Activated T-helper 1 cell treated with anti-CD3 and anti-CD28 coated beads, Interleukin-2, amount 50 U/mL, for 16 hours (primary cell): ENCODE measurements around the gene ZBTB20.

ENCODE experiments used
- DNase-seq, 2 donors: peaks; one replicate each; pipeline ENCODE4 v3.0.0-alpha.2; 2020; ENCODE audit warnings: low read depth in 1 of 2, low spot score in 1 of 2

Gene ZBTB20

GRCh38 chr3:114718898-114719210 is 428.2 kb downstream of the ZBTB20 start:
- DNase-seq = no peak

GRCh38 chr3:114718071-114718897 is 428.8 kb downstream of the ZBTB20 start:
- DNase-seq = no peak

- DNase-seq = no peak
These were observed 430.2 kb downstream of the ZBTB20 start for GRCh38 chr3:114716916-114717315.

GRCh38 chr3:114716126-114716525 is 431.0 kb downstream of the ZBTB20 start:
- no peak for DNase-seq

GRCh38 chr3:114714957-114715460 is 432.1 kb downstream of the ZBTB20 start:
- no peak for DNase-seq

- DNase-seq = no peak
These were observed 432.9 kb downstream of the ZBTB20 start for GRCh38 chr3:114714237-114714636.

GRCh38 chr3:114712728-114713492 is 434.2 kb downstream of the ZBTB20 start:
- no peak for DNase-seq

GRCh38 chr3:114711321-114711886 is 435.7 kb downstream of the ZBTB20 start:
- DNase-seq = no peak

GRCh38 chr3:114709102-114709501 is 438.0 kb downstream of the ZBTB20 start:
- DNase-seq = no peak

GRCh38 chr3:114707252-114707860 is 439.7 kb downstream of the ZBTB20 start:
- DNase-seq = no peak

- DNase-seq = no peak
These were observed 440.4 kb downstream of the ZBTB20 start for GRCh38 chr3:114706591-114707232.

GRCh38 chr3:114700637-114701234 is 446.4 kb downstream of the ZBTB20 start:
- no peak for DNase-seq

GRCh38 chr3:114698146-114699105 is 448.7 kb downstream of the ZBTB20 start:
- no peak for DNase-seq

GRCh38 chr3:114697401-114697800 is 449.7 kb downstream of the ZBTB20 start:
- DNase-seq = no peak

- no peak for DNase-seq
These were observed 452.8 kb downstream of the ZBTB20 start for GRCh38 chr3:114694251-114694650.

- DNase-seq = no peak
These were observed 455.2 kb downstream of the ZBTB20 start for GRCh38 chr3:114691871-114692270.

GRCh38 chr3:114690911-114691310 is 456.2 kb downstream of the ZBTB20 start:
- no peak for DNase-seq

- DNase-seq = no peak
These were observed 459.9 kb downstream of the ZBTB20 start for GRCh38 chr3:114687151-114687550.

GRCh38 chr3:114686621-114687020 is 460.5 kb downstream of the ZBTB20 start:
- no peak for DNase-seq

- no peak for DNase-seq
These were observed 461.9 kb downstream of the ZBTB20 start for GRCh38 chr3:114685161-114685560.
